Fibroblast of lung (primary cell): ENCODE measurements around the gene RHBG. TPM values are rescaled to one million over a fixed set of nuclear protein-coding genes. Genes with fewer than 3 reads are reported as not detected.

Experiments
- DNase-seq, 2 donors: peaks; one replicate each; pipeline versions ENCODE4 v3.0.0 to v3.0.0-alpha.2; 2010; ENCODE audit warnings: low read depth in 2 of 2
- H2AFZ ChIP-seq: 2 replicates; pipeline ENCODE4 v1.5.1; 2012; ENCODE audit warnings: low read length, control low read depth, inconsistent platforms
- H3K27ac ChIP-seq: 2 replicates; pipeline ENCODE4 v1.5.1; 2011; ENCODE audit warnings: low read length, control low read depth; ENCODE audit not compliant: insufficient read depth
- H3K27me3 ChIP-seq: 2 replicates; pipeline ENCODE4 v1.5.1; 2011; ENCODE audit warnings: mild to moderate bottlenecking, low read length; ENCODE audit not compliant: control insufficient read depth, insufficient read depth
- H3K36me3 ChIP-seq: 2 replicates; pipeline ENCODE4 v1.5.1; 2011; ENCODE audit warnings: low read length; ENCODE audit not compliant: control insufficient read depth, insufficient read depth
- H3K4me1 ChIP-seq: 2 replicates; pipeline ENCODE4 v1.5.1; 2011; ENCODE audit warnings: low read length; ENCODE audit not compliant: control insufficient read depth, insufficient read depth; ENCODE audit errors: extremely low read depth
- H3K4me2 ChIP-seq: 2 replicates; pipeline ENCODE4 v1.5.1; 2011; ENCODE audit warnings: low read length, control low read depth; ENCODE audit not compliant: insufficient read depth; ENCODE audit errors: extremely low read depth
- H3K4me3 ChIP-seq, 4 experiments: fragments of 200-600 bp in 1 of 4; sonication (generic) in 1 of 4; replicated peaks in 1 of 4; 2 replicates each; pipeline ENCODE4 v1.5.1; 2011 to 2016; ENCODE audit warnings: low read length in 4 of 4, low read depth in 3 of 4, mild to moderate bottlenecking in 3 of 4, control low read depth in 2 of 4, inconsistent platforms in 1 of 4, mixed read lengths in 1 of 4; ENCODE audit not compliant: insufficient read depth in 1 of 4; ENCODE audit errors: control extremely low read depth in 1 of 4
- H3K79me2 ChIP-seq: 2 replicates; pipeline ENCODE4 v1.5.1; 2012; ENCODE audit warnings: mild to moderate bottlenecking, low read length, inconsistent platforms; ENCODE audit not compliant: control insufficient read depth, insufficient read depth
- H3K9ac ChIP-seq: 2 replicates; pipeline ENCODE4 v1.5.1; 2011; ENCODE audit warnings: mild to moderate bottlenecking, low read length, control low read depth; ENCODE audit not compliant: insufficient read depth
- H3K9me3 ChIP-seq: 2 replicates; pipeline ENCODE4 v1.5.1; 2012; ENCODE audit warnings: low read depth, low read length; ENCODE audit not compliant: control insufficient read depth, insufficient read depth
- H4K20me1 ChIP-seq: 2 replicates; pipeline ENCODE4 v1.5.1; 2011; ENCODE audit warnings: low read length; ENCODE audit not compliant: control insufficient read depth, insufficient read depth; ENCODE audit errors: extremely low read depth
- EZH2 ChIP-seq: IDR thresholded peaks from 2 replicates; pipeline ENCODE4 v1.5.1; 2012; ENCODE audit warnings: low read length, control low read depth, mild to moderate bottlenecking; ENCODE audit errors: missing control alignments
- polyA plus RNA-seq, 2 donors: library from polyadenylated mRNA; depleted of rRNA in 1 of 2; stranded (reverse) in 1 of 2; unstranded in 1 of 2; fragments of >200 nt; gene quantifications; 2 replicates each; pipeline ENCODE4 v1.2.1, GENCODE V29; 2011 to 2012; ENCODE audit warnings: missing spikeins in 1 of 2
- total RNA-seq: library from RNA; depleted of rRNA; stranded (reverse); fragments of >200 nt; gene quantifications from 2 replicates; pipeline ENCODE4 v1.2.1, GENCODE V29; 2014
- TF ChIP-seq, protein P1 (sequence below), 2 donors: IDR thresholded peaks in 1 of 2; conservative IDR thresholded peaks in 1 of 2; 1 replicate in 1 of 2; 2 replicates in 1 of 2; pipeline ENCODE4 v1.5.1; 2011 to 2012; ENCODE audit warnings: low read length in 2 of 2, control low read depth in 1 of 2, inconsistent platforms in 1 of 2, low read depth in 1 of 2, mild to moderate bottlenecking in 1 of 2

The RHBG gene
- total and polyA plus RNA-seq, 2 donors (not counting 1 experiment from before 2014, with no cell fraction given): not detected

DNA sequence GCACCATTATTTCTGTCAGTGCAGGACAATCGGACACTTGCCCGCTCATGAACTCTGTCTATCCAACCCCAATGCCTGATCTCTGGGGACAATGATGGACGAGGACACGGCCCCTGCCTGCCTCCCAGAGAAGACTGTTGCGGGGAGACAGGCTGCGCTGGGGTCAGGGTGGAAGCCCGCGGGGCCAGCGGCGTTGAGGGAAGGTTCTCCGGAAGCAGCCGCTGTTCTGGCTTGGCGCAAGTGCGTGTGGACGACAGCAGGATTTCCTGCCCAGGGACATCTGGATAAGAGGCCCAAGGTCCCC lies 18.8 kb downstream of the RHBG start:
- Histone ChIP-seq H3K4me2 (no peak overlapping the region), H3K36me3 (no peaks in the 10 kb centered on the region), H3K9me3 (no peaks in the 10 kb centered on the region), H4K20me1 (no peaks in the 10 kb centered on the region), H3K27ac (no peak overlapping the region), H3K9ac (no peak overlapping the region), H3K4me1 (no peaks in the 10 kb centered on the region), H3K27me3 (peaks cover 37% of the 10 kb centered on the region), H2AFZ (no peak overlapping the region), H3K79me2 (no peaks in the 10 kb centered on the region), H3K4me3 (no peak overlapping the region)
- no peak for DNase-seq
- TF ChIP-seq, protein P1, sequence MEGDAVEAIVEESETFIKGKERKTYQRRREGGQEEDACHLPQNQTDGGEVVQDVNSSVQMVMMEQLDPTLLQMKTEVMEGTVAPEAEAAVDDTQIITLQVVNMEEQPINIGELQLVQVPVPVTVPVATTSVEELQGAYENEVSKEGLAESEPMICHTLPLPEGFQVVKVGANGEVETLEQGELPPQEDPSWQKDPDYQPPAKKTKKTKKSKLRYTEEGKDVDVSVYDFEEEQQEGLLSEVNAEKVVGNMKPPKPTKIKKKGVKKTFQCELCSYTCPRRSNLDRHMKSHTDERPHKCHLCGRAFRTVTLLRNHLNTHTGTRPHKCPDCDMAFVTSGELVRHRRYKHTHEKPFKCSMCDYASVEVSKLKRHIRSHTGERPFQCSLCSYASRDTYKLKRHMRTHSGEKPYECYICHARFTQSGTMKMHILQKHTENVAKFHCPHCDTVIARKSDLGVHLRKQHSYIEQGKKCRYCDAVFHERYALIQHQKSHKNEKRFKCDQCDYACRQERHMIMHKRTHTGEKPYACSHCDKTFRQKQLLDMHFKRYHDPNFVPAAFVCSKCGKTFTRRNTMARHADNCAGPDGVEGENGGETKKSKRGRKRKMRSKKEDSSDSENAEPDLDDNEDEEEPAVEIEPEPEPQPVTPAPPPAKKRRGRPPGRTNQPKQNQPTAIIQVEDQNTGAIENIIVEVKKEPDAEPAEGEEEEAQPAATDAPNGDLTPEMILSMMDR (conservative IDR thresholded peaks at IDR 0.05 in 1 of 2, IDR thresholded peaks at IDR 0.05 in 1 of 2; ENCODE audit: low read depth in 1 of 2, low read length in 2 of 2): no peak
- TF ChIP-seq EZH2: peak; percentile 72

DNA sequence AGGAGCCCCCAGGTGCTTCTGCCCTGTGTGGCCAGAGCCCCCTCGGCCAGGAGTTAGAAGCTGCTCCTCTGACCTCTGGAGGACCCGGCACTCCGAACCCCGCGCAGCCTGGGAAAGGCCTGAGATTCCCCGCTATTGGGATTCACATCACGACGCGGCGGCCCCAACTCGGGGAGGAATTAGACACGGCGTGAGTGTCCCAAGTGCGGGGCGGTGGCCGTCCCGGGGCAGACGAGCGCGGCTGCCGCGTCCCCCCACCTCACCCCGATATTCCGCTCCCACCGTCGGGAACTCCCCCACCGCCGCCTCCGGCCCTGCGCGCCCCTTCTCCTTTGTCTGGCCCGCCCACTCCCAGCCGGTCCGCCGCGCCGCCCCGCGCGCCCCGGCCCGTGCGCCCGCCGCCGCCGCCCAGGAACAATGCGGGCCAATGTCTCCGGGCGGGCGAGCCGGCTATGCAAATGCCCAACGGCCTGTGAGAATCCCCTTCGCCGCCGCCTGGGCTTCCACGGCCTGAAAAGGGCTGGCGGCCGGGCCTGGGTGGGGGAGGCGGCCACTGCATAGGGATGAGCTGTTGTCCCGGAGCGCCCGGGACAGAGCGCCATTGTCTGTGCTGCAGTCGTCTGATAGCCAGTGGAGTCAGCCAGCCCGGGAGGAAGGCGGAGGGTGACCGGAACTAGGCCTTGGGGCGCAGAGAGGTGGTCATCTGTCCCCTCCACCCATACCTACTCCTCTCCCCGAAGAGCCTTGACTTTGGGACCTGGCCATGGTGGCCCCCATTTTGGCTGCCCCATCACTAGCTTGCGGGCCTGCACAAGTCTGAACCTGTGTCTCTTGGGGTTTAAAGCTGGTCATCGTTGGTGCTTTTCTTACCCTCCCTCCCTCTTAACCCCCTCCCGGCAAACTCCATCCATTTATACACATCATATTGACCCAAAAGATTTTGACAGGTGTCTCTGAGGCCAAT lies 19.4 kb downstream of the RHBG start:
- H3K4me3 ChIP-seq: no peak overlapping the region
- H3K9me3 ChIP-seq: no peaks in the 10 kb centered on the region
- no peak overlapping the region for H3K4me2 ChIP-seq
- peaks cover 37% of the 10 kb centered on the region for H3K27me3 ChIP-seq
- no peak overlapping the region for H2AFZ ChIP-seq
- no peak overlapping the region for H3K27ac ChIP-seq
- no peaks in the 10 kb centered on the region for H3K4me1 ChIP-seq
- no peak for DNase-seq
- no peaks in the 10 kb centered on the region for H3K36me3 ChIP-seq
- no peaks in the 10 kb centered on the region for H3K79me2 ChIP-seq
- H3K9ac ChIP-seq: no peak overlapping the region
- TF ChIP-seq EZH2: peak; percentile 58
- TF ChIP-seq, protein P1 (conservative IDR thresholded peaks at IDR 0.05 in 1 of 2, IDR thresholded peaks at IDR 0.05 in 1 of 2; ENCODE audit: low read depth in 1 of 2, low read length in 2 of 2): no peak
- H4K20me1 ChIP-seq: no peaks in the 10 kb centered on the region

DNA sequence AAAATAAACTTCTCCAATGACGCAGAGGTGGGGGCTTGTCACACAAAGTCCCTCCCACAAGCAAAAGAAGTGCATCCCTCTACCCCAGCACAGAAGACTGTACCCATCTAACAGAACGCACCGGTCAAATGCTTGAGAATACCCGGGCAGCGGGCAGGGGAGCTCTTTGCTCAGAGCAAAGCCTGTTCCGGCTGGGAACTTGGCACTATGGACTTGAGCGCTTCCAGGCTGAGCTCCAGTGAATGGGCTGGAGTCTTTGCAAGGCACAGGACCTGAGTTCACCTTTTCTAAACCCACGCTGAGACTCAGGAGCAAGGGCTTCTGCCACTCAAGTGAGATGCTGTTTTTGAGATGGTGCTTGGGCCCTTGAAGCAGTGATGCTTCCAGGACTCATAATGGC lies 20.3 kb downstream of the RHBG start:
- H3K4me2 ChIP-seq: no peak overlapping the region
- no peaks in the 10 kb centered on the region for H4K20me1 ChIP-seq
- no peaks in the 10 kb centered on the region for H3K79me2 ChIP-seq
- H3K27ac ChIP-seq: no peak overlapping the region
- H3K9me3 ChIP-seq: no peaks in the 10 kb centered on the region
- H3K36me3 ChIP-seq: no peaks in the 10 kb centered on the region
- H3K4me1 ChIP-seq: no peaks in the 10 kb centered on the region
- DNase-seq: no peak
- peaks cover 37% of the 10 kb centered on the region for H3K27me3 ChIP-seq
- H3K9ac ChIP-seq: no peak overlapping the region
- no peak overlapping the region for H2AFZ ChIP-seq
- H3K4me3 ChIP-seq: no peak overlapping the region
- TF ChIP-seq EZH2: no peak
- TF ChIP-seq, protein P1 (conservative IDR thresholded peaks at IDR 0.05 in 1 of 2, IDR thresholded peaks at IDR 0.05 in 1 of 2; ENCODE audit: low read depth in 1 of 2, low read length in 2 of 2): no peak
